Skeletal muscle tissue (tissue), 4 donors: ENCODE data around the gene SHISAL2A. TPM values are rescaled to one million over a fixed set of nuclear protein-coding genes. Genes with fewer than 3 reads are reported as not detected.

Source experiments
- H3K27ac ChIP-seq: one replicate; pipeline ENCODE4 v1.7.0; 2013; ENCODE audit warnings: mild to moderate bottlenecking, low read depth, low read length, inconsistent platforms
- H3K27me3 ChIP-seq, 3 donors: one replicate each; pipeline ENCODE4 v1.7.0; 2013; ENCODE audit warnings: low read length in 3 of 3; ENCODE audit not compliant: control insufficient read depth in 3 of 3, insufficient read depth in 3 of 3
- H3K36me3 ChIP-seq, 3 donors: one replicate each; pipeline ENCODE4 v1.7.0; 2013; ENCODE audit warnings: low read length in 3 of 3; ENCODE audit not compliant: control insufficient read depth in 3 of 3, insufficient read depth in 3 of 3
- H3K4me1 ChIP-seq, 3 donors: one replicate each; pipeline ENCODE4 v1.7.0; 2013; ENCODE audit warnings: low read length in 3 of 3, mild to moderate bottlenecking in 3 of 3; ENCODE audit not compliant: control insufficient read depth in 3 of 3, insufficient read depth in 3 of 3
- H3K4me3 ChIP-seq, 3 donors: one replicate each; pipeline ENCODE4 v1.7.0; 2013; ENCODE audit warnings: low read length in 3 of 3
- H3K9ac ChIP-seq, 3 donors: one replicate each; pipeline ENCODE4 v1.7.0; 2013; ENCODE audit warnings: low read length in 3 of 3, mild to moderate bottlenecking in 3 of 3, moderate library complexity in 2 of 3, low read depth in 1 of 3
- H3K9me3 ChIP-seq, 3 donors: one replicate each; pipeline ENCODE4 v1.7.0; 2013; ENCODE audit warnings: low read length in 3 of 3; ENCODE audit not compliant: control insufficient read depth in 3 of 3
- total RNA-seq: library from RNA; depleted of rRNA; stranded (reverse); fragments of >200 nt; gene quantifications from one replicate; pipeline ENCODE4 v1.2.3, GENCODE V29; 2014
- donor health status: Osteomylitis.

The SHISAL2A gene
- total RNA-seq, 1 donor from 2014 or later = 0.52 TPM

- H3K36me3 ChIP-seq = peaks cover 0 to 2% (median 0%) of the 10 kb centered on the region in 3 donors
- H3K27ac ChIP-seq = no peak overlapping the region
- no peak overlapping the region for H3K9ac ChIP-seq
- H3K4me3 ChIP-seq = no peak overlapping the region
- no peaks in the 10 kb centered on the region for H3K9me3 ChIP-seq
- H3K27me3 ChIP-seq = no peaks in the 10 kb centered on the region
- H3K4me1 ChIP-seq = no peaks in the 10 kb centered on the region
These were observed 18.3 kb upstream of the SHISAL2A start for GRCh38 chr1:52614671-52615070.

GRCh38 chr1:52615489-52616042 lies 17.4 kb upstream of the SHISAL2A start:
- Histone ChIP-seq H3K9ac (no peak overlapping the region), H3K27ac (no peak overlapping the region), H3K4me3 (no peak overlapping the region), H3K4me1 (no peaks in the 10 kb centered on the region), H3K36me3 (no peaks in the 10 kb centered on the region), H3K27me3 (no peaks in the 10 kb centered on the region), H3K9me3 (peaks cover 0 to 2% (median 0%) of the 10 kb centered on the region in 3 donors)

- no peaks in the 10 kb centered on the region for H3K36me3 ChIP-seq
- H3K4me3 ChIP-seq = no peak overlapping the region
- H3K4me1 ChIP-seq = no peaks in the 10 kb centered on the region
- no peak overlapping the region for H3K27ac ChIP-seq
- no peak overlapping the region for H3K9ac ChIP-seq
- H3K9me3 ChIP-seq = peaks cover 0 to 5% (median 2%) of the 10 kb centered on the region in 3 donors
- no peaks in the 10 kb centered on the region for H3K27me3 ChIP-seq
These were observed 11.0 kb upstream of the SHISAL2A start for GRCh38 chr1:52621950-52622349.

- Histone ChIP-seq H3K27ac (no peak overlapping the region), H3K4me1 (no peaks in the 10 kb centered on the region), H3K36me3 (no peaks in the 10 kb centered on the region), H3K27me3 (no peaks in the 10 kb centered on the region), H3K4me3 (no peak overlapping the region), H3K9ac (no peak overlapping the region), H3K9me3 (peaks cover 0 to 5% (median 2%) of the 10 kb centered on the region in 3 donors)
These were observed 9.2 kb upstream of the SHISAL2A start for GRCh38 chr1:52623812-52624211.

- no peak overlapping the region for H3K27ac ChIP-seq
- H3K4me3 ChIP-seq = no peak overlapping the region
- H3K9me3 ChIP-seq = peaks cover 0 to under 1% (median 0%) of the 10 kb centered on the region in 3 donors
- peaks cover 0 to 8% (median 3%) of the 10 kb centered on the region in 3 donors for H3K4me1 ChIP-seq
- H3K36me3 ChIP-seq = no peaks in the 10 kb centered on the region
- no peak overlapping the region for H3K9ac ChIP-seq
- peaks cover 0 to 3% (median 3%) of the 10 kb centered on the region in 3 donors for H3K27me3 ChIP-seq
These were observed 5.9 kb upstream of the SHISAL2A start for GRCh38 chr1:52627028-52627427.

- Histone ChIP-seq H3K27ac (no peak overlapping the region), H3K4me3 (no peak overlapping the region), H3K36me3 (no peaks in the 10 kb centered on the region), H3K4me1 (peaks cover 0 to 13% (median 7%) of the 10 kb centered on the region in 3 donors), H3K9ac (no peak overlapping the region), H3K27me3 (peaks cover 7 to 17% (median 12%) of the 10 kb centered on the region in 3 donors), H3K9me3 (no peaks in the 10 kb centered on the region)
These were observed 4.2 kb upstream of the SHISAL2A start for GRCh38 chr1:52628614-52629324.

- H3K4me1 ChIP-seq = peaks cover 0 to 13% (median 7%) of the 10 kb centered on the region in 3 donors
- H3K27ac ChIP-seq = no peak overlapping the region
- H3K27me3 ChIP-seq = peaks cover 7 to 22% (median 15%) of the 10 kb centered on the region in 3 donors
- H3K4me3 ChIP-seq = no peak overlapping the region
- no peaks in the 10 kb centered on the region for H3K9me3 ChIP-seq
- peak overlapping the region in 1 of 3 donors; percentile 15 for H3K9ac ChIP-seq
- no peaks in the 10 kb centered on the region for H3K36me3 ChIP-seq
These were observed 3.7 kb upstream of the SHISAL2A start for GRCh38 chr1:52629325-52629643.

GRCh38 chr1:52629667-52630066 lies 3.3 kb upstream of the SHISAL2A start:
- Histone ChIP-seq H3K9me3 (no peaks in the 10 kb centered on the region), H3K9ac (peak overlapping the region in 1 of 3 donors; percentile 15), H3K4me3 (no peak overlapping the region), H3K27me3 (peaks cover 7 to 23% (median 15%) of the 10 kb centered on the region in 3 donors), H3K4me1 (peaks cover 0 to 13% (median 7%) of the 10 kb centered on the region in 3 donors), H3K36me3 (no peaks in the 10 kb centered on the region), H3K27ac (no peak overlapping the region)

- Histone ChIP-seq H3K27ac (no peak overlapping the region), H3K9me3 (no peaks in the 10 kb centered on the region), H3K36me3 (no peaks in the 10 kb centered on the region), H3K27me3 (peaks cover 7 to 23% (median 15%) of the 10 kb centered on the region in 3 donors), H3K9ac (no peak overlapping the region), H3K4me3 (no peak overlapping the region), H3K4me1 (peaks cover 0 to 16% (median 9%) of the 10 kb centered on the region in 3 donors)
These were observed 1.1 kb upstream of the SHISAL2A start for GRCh38 chr1:52631759-52632331.

GRCh38 chr1:52633291-52633754 lies 355 bp downstream of the SHISAL2A start:
- Histone ChIP-seq H3K27ac (no peak overlapping the region), H3K9me3 (no peaks in the 10 kb centered on the region), H3K4me3 (peak overlapping the region; percentile 30 to 58 (median 54)), H3K36me3 (no peaks in the 10 kb centered on the region), H3K4me1 (peaks cover 0 to 18% (median 18%) of the 10 kb centered on the region in 3 donors), H3K27me3 (peaks cover 7 to 23% (median 15%) of the 10 kb centered on the region in 3 donors), H3K9ac (peak overlapping the region; percentile 33 to 57 (median 40))
